GM12891 (cell line): ENCODE measurements around the gene KCNK17.

Experiments
- DNase-seq: peaks from one replicate; pipeline ENCODE4 v3.0.0; 2011; ENCODE audit warnings: low spot score; ENCODE audit not compliant: insufficient read length
- FAIRE-seq: peaks from 2 replicates; lab custom pipeline; 2011; peaks lifted over from hg19 to GRCh38; lab: Jason Lieb, UNC
- PAX5 ChIP-seq: IDR thresholded peaks from 2 replicates; pipeline ENCODE4 v1.6.1; 2011; ENCODE audit warnings: low read length, moderate library complexity, mild to moderate bottlenecking; ENCODE audit not compliant: insufficient read depth, severe bottlenecking
- POLR2A ChIP-seq: IDR thresholded peaks from 2 replicates; pipeline ENCODE4 v1.6.1; 2011; ENCODE audit warnings: low read depth, low read length, control low read depth
- POLR2AphosphoS5 ChIP-seq: IDR thresholded peaks from 2 replicates; pipeline ENCODE4 v1.6.1; 2011; ENCODE audit warnings: low read depth, low read length, control low read depth
- POU2F2 ChIP-seq: IDR thresholded peaks from 2 replicates; pipeline ENCODE4 v1.6.1; 2011; ENCODE audit warnings: low read depth, mild to moderate bottlenecking, control low read depth, low read length, moderate library complexity
- SPI1 ChIP-seq: IDR thresholded peaks from 2 replicates; pipeline ENCODE4 v1.6.1; 2011; ENCODE audit warnings: low read depth, low read length, control low read depth
- TAF1 ChIP-seq: IDR thresholded peaks from 2 replicates; pipeline ENCODE4 v1.6.1; 2011; ENCODE audit warnings: low read depth, low read length, control low read depth

Gene KCNK17

DNA sequence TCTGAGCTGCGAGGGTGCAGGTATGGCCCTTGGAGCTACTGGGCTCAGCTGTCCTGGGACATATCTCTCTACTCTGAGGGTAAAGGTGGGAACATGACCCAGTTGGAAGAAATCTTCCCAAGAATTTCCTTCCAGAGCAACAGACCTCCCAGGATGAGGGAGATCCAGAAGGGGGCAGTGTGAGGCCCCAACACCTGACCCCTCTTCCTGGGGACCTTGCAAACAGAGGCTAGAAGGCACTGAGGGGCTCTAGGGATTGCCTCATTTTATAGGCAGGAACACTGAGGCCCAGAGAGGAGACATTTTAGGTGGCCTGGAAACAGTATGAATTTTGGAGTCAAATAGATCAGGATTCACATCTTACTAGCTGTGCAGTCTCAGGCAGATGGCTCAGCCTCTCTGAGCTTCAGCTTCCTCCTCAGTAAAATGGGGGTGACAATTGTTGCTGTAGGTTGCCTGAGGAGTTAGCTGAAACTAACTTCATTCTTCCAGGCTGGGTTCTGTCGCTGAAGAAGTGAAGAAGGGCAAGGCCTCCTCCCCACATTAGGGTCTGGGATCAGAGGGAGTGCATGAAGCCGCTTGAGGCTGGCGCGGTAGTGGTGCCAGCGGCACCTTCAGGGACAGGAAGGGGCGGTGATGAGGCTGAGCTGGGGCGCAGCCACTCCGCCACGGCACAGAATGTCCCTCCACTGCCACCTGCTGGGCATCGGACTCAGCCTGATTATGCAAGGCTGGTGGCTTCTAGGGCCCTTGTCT lies 11.4 kb downstream of the KCNK17 start:
- DNase-seq (peak; percentile 93), FAIRE-seq (peak; percentile 99)
- no peak for TF ChIP-seq POLR2A
- TF ChIP-seq SPI1, result no peak
- peak; percentile 93 for TF ChIP-seq POU2F2

DNA sequence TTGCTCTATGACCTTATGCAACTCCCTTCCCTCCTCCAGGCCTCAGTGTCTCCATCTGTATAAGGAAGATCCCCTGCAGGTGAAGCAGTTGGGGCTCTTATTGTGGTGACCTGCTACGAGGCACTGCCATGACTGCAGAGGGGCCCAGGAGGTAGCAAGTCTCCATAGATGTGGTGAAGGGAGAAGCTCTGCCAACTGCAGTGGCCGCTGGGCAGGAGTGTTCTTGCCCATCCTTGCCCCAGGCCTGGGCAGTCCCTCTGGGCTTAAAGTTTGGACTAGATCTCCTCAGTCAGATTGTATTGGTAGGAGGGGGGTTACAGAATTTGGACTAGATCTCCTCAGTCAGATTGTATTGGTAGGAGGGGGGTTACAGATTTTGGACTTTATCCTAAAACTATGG lies 12.2 kb downstream of the KCNK17 start:
- TF ChIP-seq POLR2AphosphoS5, result no peak
- TF ChIP-seq POU2F2, result no peak
- no peak for TF ChIP-seq TAF1
- no peak for FAIRE-seq
- no peak for DNase-seq

DNA sequence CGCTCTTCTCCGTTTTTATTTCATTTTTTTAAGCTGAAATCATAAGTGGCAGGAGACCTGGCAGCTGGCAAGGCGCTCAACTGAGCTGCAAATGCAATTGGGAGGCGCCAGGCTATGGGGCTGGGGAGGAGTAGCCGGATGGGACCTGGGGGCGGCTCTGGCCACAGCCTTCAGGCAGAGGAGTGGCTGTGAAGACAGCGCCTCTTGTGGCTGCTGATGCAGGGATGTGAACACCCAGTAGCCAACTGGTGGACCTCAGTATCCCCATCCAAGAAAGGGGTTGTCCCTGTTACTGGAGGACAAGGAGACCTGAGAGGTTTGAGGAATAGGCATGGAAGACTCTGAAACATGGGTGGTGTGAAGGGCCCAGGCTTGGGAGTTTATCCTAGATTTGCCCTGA lies 12.6 kb downstream of the KCNK17 start:
- TF ChIP-seq PAX5, result no peak
- no peak for TF ChIP-seq POLR2AphosphoS5
- TF ChIP-seq POU2F2, result no peak
- TF ChIP-seq TAF1, result no peak
- TF ChIP-seq SPI1, result no peak
- no peak for TF ChIP-seq POLR2A
- FAIRE-seq (no peak), DNase-seq (no peak)

DNA sequence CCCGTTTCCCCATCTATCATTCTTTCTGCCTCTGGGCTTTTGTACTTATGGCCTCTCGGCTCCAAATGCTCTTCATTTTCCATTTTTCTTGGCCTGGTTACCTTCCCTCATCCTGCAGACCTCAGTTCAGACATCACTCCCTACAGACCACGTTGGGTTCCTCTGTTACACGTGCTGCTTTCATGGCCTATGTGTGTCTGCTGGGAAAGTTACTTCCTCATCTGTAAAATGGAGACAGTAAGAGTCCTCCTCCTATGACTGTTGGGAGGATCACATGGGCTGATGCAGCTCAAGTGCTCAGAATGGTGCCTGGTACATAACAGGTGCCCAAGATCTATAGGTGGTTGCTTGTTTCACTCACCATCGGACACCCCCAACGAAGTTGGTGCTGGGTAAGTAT lies 13.5 kb downstream of the KCNK17 start:
- DNase-seq, result no peak
- FAIRE-seq, result no peak
- TF ChIP-seq SPI1 (no peak), POLR2AphosphoS5 (no peak), PAX5 (no peak), POLR2A (no peak), TAF1 (no peak), POU2F2 (no peak)

DNA sequence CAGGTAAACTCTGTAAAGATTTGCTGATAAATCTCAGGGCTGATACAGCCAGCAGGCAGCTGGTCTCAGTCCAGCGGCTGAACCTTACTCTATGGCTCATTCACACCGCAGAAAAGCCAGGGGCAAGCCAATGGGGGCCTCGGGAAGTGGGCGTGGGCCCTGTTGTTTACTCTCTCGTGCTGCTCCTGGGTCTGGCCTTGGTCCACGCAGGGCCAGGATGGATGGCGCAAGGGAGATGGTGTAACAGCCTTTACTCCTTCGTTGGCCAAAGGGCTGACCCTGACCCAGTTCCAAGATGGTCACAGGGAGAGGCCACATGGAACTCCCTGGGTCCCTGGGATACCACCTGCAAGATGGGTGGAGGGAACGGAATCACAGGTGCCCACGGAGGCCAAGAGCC lies 16.2 kb downstream of the KCNK17 start:
- DNase-seq, result no peak
- no peak for TF ChIP-seq SPI1
- no peak for TF ChIP-seq TAF1
- no peak for TF ChIP-seq PAX5
- TF ChIP-seq POLR2AphosphoS5, result no peak
- TF ChIP-seq POU2F2, result no peak
- TF ChIP-seq POLR2A, result no peak
- no peak for FAIRE-seq

DNA sequence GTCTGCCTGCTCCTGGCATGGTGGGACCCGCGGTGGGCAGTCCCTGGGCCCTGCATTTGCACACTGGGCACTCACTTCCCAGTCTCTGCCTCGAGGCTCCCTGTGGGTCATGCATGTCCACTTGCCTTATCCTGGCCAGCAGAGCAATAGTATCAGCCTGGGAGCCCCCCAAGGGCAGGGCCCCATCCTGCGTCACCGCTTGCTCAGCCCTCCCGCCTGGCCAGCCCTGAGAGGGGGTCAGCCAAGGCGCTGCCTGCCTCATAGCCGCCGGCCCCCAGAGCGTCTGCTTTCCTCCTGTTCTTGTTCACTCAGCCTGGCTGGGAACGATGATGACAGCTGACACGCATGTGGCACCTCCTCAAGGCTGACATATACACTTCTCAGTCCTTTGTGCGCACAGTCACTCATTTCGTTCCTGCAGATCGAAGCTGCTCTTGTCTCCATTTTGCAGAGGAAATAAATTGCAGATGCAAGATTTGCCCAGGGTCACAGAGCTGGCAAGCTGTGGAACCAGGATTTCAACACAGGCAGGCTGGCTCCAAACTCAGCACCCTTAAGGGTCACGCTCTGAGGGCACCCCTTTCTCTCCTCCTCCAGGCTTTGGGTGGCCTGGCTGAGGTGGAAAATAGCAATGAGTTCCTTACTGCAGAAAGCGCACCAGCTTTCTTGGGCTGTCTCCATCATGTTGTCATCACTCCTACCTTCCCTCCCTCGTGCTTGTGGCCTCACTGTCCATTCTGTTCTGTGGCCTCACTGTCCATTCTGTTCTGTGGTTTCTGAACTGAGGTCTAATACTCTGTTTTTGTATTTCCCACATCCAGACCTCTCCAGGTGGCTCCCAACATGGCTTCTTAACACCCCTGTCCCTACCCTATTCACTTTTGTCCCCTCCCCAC lies 17.2 kb downstream of the KCNK17 start:
- TF ChIP-seq TAF1 (no peak), POLR2AphosphoS5 (no peak), POLR2A (no peak), POU2F2 (no peak), PAX5 (no peak), SPI1 (no peak)
- FAIRE-seq, result no peak
- no peak for DNase-seq

DNA sequence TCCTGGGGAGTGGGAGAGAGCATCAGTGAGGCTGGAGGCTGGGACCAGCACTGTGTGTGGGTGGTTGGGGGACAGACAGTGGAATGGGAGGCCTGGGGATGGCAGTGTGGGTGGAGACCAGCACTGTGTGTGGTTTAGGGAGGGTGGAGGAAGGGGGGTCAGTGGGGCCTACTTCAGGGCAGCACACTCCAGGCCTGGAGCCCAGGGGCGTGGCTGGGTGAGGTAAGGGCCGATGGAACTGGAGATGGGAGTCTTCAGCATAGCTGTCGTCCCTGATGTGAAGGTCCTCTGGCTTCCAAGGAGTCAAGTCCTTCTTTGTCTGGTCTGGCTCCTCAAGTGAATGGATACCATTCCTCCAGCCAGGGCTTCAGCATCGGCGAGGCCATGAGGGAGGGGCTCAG lies 18.6 kb downstream of the KCNK17 start:
- FAIRE-seq (no peak), DNase-seq (no peak)
- TF ChIP-seq SPI1 (no peak), PAX5 (no peak), TAF1 (no peak), POLR2AphosphoS5 (no peak), POU2F2 (no peak), POLR2A (no peak)

DNA sequence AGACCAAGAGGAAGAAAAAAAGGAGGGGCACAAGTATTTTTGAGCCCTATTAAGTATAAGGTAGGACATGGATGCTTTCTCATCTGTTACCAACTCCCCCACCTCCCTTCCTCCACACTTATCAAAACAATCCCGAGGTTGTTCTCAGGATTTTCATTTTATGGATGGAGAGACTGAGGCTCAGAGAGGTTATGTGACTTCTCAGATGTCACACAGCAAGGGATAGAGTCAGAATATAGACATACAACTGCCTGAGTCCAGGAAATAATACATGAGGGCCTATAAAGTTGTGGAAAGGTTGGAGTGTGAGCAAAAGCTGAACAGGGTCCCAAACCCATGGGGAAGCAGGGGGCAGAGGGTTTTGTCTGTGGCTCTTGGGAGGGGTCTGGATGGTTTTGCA lies 19.3 kb downstream of the KCNK17 start:
- no peak for TF ChIP-seq POU2F2
- TF ChIP-seq POLR2A, result no peak
- no peak for TF ChIP-seq PAX5
- no peak for TF ChIP-seq TAF1
- no peak for TF ChIP-seq POLR2AphosphoS5
- no peak for TF ChIP-seq SPI1
- DNase-seq (no peak), FAIRE-seq (no peak)

DNA sequence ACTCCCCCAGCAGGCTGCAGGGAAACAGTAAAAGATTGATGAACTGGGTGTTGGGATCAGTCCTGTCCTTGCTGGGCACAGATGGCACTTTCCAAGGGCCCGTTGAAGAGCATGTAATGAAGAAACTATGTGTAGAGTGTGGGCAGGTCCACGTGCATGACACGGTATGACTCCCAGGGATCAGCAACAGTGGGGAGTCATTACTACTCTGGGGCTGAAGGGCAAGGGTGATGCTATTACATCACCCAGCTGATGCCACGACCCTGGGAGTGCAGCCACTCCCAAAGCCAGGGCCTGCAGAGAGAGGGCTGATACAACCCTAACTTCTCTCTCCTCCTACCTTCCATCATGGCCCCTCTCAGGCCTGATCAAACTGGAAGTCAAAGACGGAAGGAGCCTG lies 20.1 kb downstream of the KCNK17 start:
- FAIRE-seq (no peak), DNase-seq (no peak)

More for the DNA sequence above, 20.1 kb downstream of the KCNK17 start:
- TF ChIP-seq SPI1 (no peak), POLR2AphosphoS5 (no peak), PAX5 (no peak), POU2F2 (no peak), POLR2A (no peak), TAF1 (no peak)
